HG02973 (cell line): ENCODE data around the gene NEK6.

Source experiments
- ATAC-seq: cut with Tn5 transposase; IDR thresholded peaks from one replicate; pipeline ENCODE4 v1.9.1; 2021; ENCODE audit warnings: moderate library complexity; ENCODE audit not compliant: unreplicated experiment

NEK6 gene

GRCh38 chr9:124257844-124258606 is at the start of gene NEK6:
NEK6 (plus strand) TSS chr9:124257949; CDS start chr9:124301965, 44,016 bp downstream.
- ATAC-seq, result no peak

- ATAC-seq, result no peak
Observed at GRCh38 chr9:124208571-124208970, 49.2 kb upstream of the NEK6 start.

GRCh38 chr9:124209279-124209678 is 48.5 kb upstream of the NEK6 start:
- ATAC-seq, result no peak

GRCh38 chr9:124209774-124210173 is 48.0 kb upstream of the NEK6 start:
- no peak for ATAC-seq

GRCh38 chr9:124210697-124211096 is 47.1 kb upstream of the NEK6 start:
- peak; percentile 54 for ATAC-seq

- no peak for ATAC-seq
Observed at GRCh38 chr9:124212381-124213050, 45.2 kb upstream of the NEK6 start.

GRCh38 chr9:124213396-124213795 is 44.4 kb upstream of the NEK6 start:
- ATAC-seq, result no peak

GRCh38 chr9:124214116-124214515 is 43.6 kb upstream of the NEK6 start:
- no peak for ATAC-seq

- no peak for ATAC-seq
Observed at GRCh38 chr9:124214596-124215367, 43.0 kb upstream of the NEK6 start.

- ATAC-seq, result no peak
Observed at GRCh38 chr9:124215368-124215910, 42.3 kb upstream of the NEK6 start.

GRCh38 chr9:124215956-124216355 is 41.8 kb upstream of the NEK6 start:
- no peak for ATAC-seq

- ATAC-seq, result no peak
Observed at GRCh38 chr9:124216474-124217176, 41.1 kb upstream of the NEK6 start.

- no peak for ATAC-seq
Observed at GRCh38 chr9:124217836-124218437, 39.8 kb upstream of the NEK6 start.

- peak; percentile 53 for ATAC-seq
Observed at GRCh38 chr9:124218438-124218982, 39.2 kb upstream of the NEK6 start.

- peak; percentile 20 for ATAC-seq
Observed at GRCh38 chr9:124218987-124219461, 38.7 kb upstream of the NEK6 start.

- ATAC-seq, result no peak
Observed at GRCh38 chr9:124220946-124221451, 36.8 kb upstream of the NEK6 start.

- ATAC-seq, result no peak
Observed at GRCh38 chr9:124221676-124222075, 36.1 kb upstream of the NEK6 start.

- no peak for ATAC-seq
Observed at GRCh38 chr9:124222109-124222508, 35.6 kb upstream of the NEK6 start.

GRCh38 chr9:124222918-124223720 is 34.6 kb upstream of the NEK6 start:
- no peak for ATAC-seq
